SK-N-SH treated with all-trans-retinoic acid at 6 μM for 48 hours (cell line): ENCODE results near the gene PSMB7.

Source experiments
- ATAC-seq: fragments of 200-7000 bp; cut with Tn5 transposase; 3 replicates; pipeline ENCODE4 v1.9.1; 2020; ENCODE audit warnings: mild to moderate bottlenecking, moderate library complexity
- ARNTL ChIP-seq: fragments of 450-650 bp; formaldehyde crosslinking; IDR thresholded peaks from 2 replicates; pipeline ENCODE4 v1.5.0; 2020; ENCODE audit warnings: low read depth, mild to moderate bottlenecking, moderate library complexity, borderline replicate concordance
- BACH2 ChIP-seq: fragments of 250-450 bp; sonication (Bioruptor Pico); IDR thresholded peaks from 2 replicates; pipeline ENCODE4 v1.9.0; 2021; ENCODE audit warnings: mild to moderate bottlenecking, borderline replicate concordance
- CREB5 ChIP-seq: fragments of 250-450 bp; sonication (Bioruptor Pico); IDR thresholded peaks from 2 replicates; pipeline ENCODE4 v1.5.1; 2020; ENCODE audit warnings: low read depth, mild to moderate bottlenecking, moderate library complexity
- CSDC2 ChIP-seq: fragments of 250-450 bp; sonication (Bioruptor Pico); IDR thresholded peaks from 2 replicates; pipeline ENCODE4 v1.5.0; 2020; ENCODE audit warnings: mild to moderate bottlenecking, moderate library complexity
- CSRNP3 ChIP-seq: fragments of 250-450 bp; sonication (Bioruptor Pico); IDR thresholded peaks from 2 replicates; pipeline ENCODE4 v1.5.1; 2021; ENCODE audit warnings: mild to moderate bottlenecking, moderate library complexity
- ESRRG ChIP-seq: fragments of 250-450 bp; sonication (Bioruptor Pico); IDR thresholded peaks from 2 replicates; pipeline ENCODE4 v1.6.1; 2021; ENCODE audit warnings: mild to moderate bottlenecking
- GLIS3 ChIP-seq: fragments of 250-450 bp; sonication (Bioruptor Pico); IDR thresholded peaks from 2 replicates; pipeline ENCODE4 v1.5.0; 2020; ENCODE audit warnings: mild to moderate bottlenecking, moderate library complexity
- ISL1 ChIP-seq: fragments of 250-450 bp; sonication (Bioruptor Pico); IDR thresholded peaks from 2 replicates; pipeline ENCODE4 v2.1.2; 2022; ENCODE audit warnings: mild to moderate bottlenecking, moderate library complexity
- OSR1 ChIP-seq: fragments of 250-450 bp; sonication (Bioruptor Pico); IDR thresholded peaks from 2 replicates; pipeline ENCODE4 v1.8.0; 2022; ENCODE audit warnings: moderate library complexity, mild to moderate bottlenecking, inconsistent platforms
- PATZ1 ChIP-seq: fragments of 250-450 bp; sonication (Bioruptor Pico); IDR thresholded peaks from 2 replicates; pipeline ENCODE4 v1.8.0; 2020; ENCODE audit warnings: mild to moderate bottlenecking, moderate library complexity, borderline replicate concordance
- POU6F1 ChIP-seq: fragments of 250-450 bp; sonication (Bioruptor Pico); IDR thresholded peaks from 2 replicates; pipeline ENCODE4 v1.8.0; 2021; ENCODE audit warnings: low read depth, mild to moderate bottlenecking, moderate library complexity, borderline replicate concordance
- PPARA ChIP-seq: fragments of 250-450 bp; sonication (Bioruptor Pico); IDR thresholded peaks from 2 replicates; pipeline ENCODE4 v1.5.0; 2020; ENCODE audit warnings: mild to moderate bottlenecking, borderline replicate concordance
- RARB ChIP-seq: fragments of 250-450 bp; sonication (Bioruptor Pico); IDR thresholded peaks from 2 replicates; pipeline ENCODE4 v1.8.0; 2021; ENCODE audit warnings: mild to moderate bottlenecking, moderate library complexity
- SNAI2 ChIP-seq: fragments of 250-450 bp; sonication (Bioruptor Pico); IDR thresholded peaks from 2 replicates; pipeline ENCODE4 v1.5.0; 2020; ENCODE audit warnings: mild to moderate bottlenecking, moderate library complexity
- TCF4 ChIP-seq: fragments of 250-450 bp; sonication (Bioruptor Pico); IDR thresholded peaks from 2 replicates; pipeline ENCODE4 v1.8.0; 2021; ENCODE audit warnings: mild to moderate bottlenecking, moderate library complexity, borderline replicate concordance
- TOX ChIP-seq: fragments of 250-450 bp; sonication (Bioruptor Pico); IDR thresholded peaks from 2 replicates; pipeline ENCODE4 v1.8.0; 2021; ENCODE audit warnings: mild to moderate bottlenecking, moderate library complexity, borderline replicate concordance
- TSHZ2 ChIP-seq: fragments of 250-450 bp; sonication (Bioruptor Pico); IDR thresholded peaks from 2 replicates; pipeline ENCODE4 v1.5.0; 2020; ENCODE audit warnings: mild to moderate bottlenecking, moderate library complexity
- ZFP3 ChIP-seq: fragments of 250-450 bp; sonication (Bioruptor Pico); IDR thresholded peaks from 2 replicates; pipeline ENCODE4 v1.5.0; 2020; ENCODE audit warnings: mild to moderate bottlenecking, moderate library complexity
- ZFP30 ChIP-seq: fragments of 450-650 bp; formaldehyde crosslinking; IDR thresholded peaks from 2 replicates; pipeline ENCODE4 v1.5.0; 2022; ENCODE audit warnings: mild to moderate bottlenecking, moderate library complexity
- ZNF565 ChIP-seq: fragments of 450-650 bp; formaldehyde crosslinking; conservative IDR thresholded peaks from 2 replicates; pipeline ENCODE4 v1.5.0; 2020; ENCODE audit warnings: low read depth, mild to moderate bottlenecking, moderate library complexity
- ZNF70 ChIP-seq: fragments of 450-650 bp; formaldehyde crosslinking; IDR thresholded peaks from 2 replicates; pipeline ENCODE4 v1.5.0; 2020; ENCODE audit warnings: mild to moderate bottlenecking, moderate library complexity

Gene PSMB7

GRCh38 chr9:124339603-124340146 is 75.6 kb downstream of the PSMB7 start:
- ATAC-seq: no peak
- TF ChIP-seq ZFP30 (CRISPR knock-in tag): no peak
- TF ChIP-seq POU6F1 (CRISPR knock-in tag): no peak
- TF ChIP-seq ARNTL: no peak
- TF ChIP-seq SNAI2: no peak
- TF ChIP-seq ISL1 (CRISPR knock-in tag): no peak
- no peak for TF ChIP-seq PPARA (CRISPR knock-in tag)
- TF ChIP-seq OSR1 (CRISPR knock-in tag): no peak
- TF ChIP-seq ZNF565 (CRISPR knock-in tag): no peak
- TF ChIP-seq CSRNP3 (CRISPR knock-in tag): no peak
- TF ChIP-seq, all 23 proteins: peak for 0

- no peak for TF ChIP-seq ZFP30 (CRISPR knock-in tag)
- no peak for TF ChIP-seq CSRNP3 (CRISPR knock-in tag)
- no peak for TF ChIP-seq PATZ1 (CRISPR knock-in tag)
- no peak for TF ChIP-seq OSR1 (CRISPR knock-in tag)
- TF ChIP-seq, all 23 proteins: peak for 0
- ATAC-seq: no peak
Observed at GRCh38 chr9:124337562-124337961, 77.7 kb downstream of the PSMB7 start.

GRCh38 chr9:124335320-124335707 is 79.9 kb downstream of the PSMB7 start:
- ATAC-seq: no peak
- TF ChIP-seq ESRRG (CRISPR knock-in tag) (no peak), ZNF70 (no peak), TOX (CRISPR knock-in tag) (no peak), PATZ1 (CRISPR knock-in tag) (no peak), TSHZ2 (CRISPR knock-in tag) (no peak), GLIS3 (CRISPR knock-in tag) (no peak), CSRNP3 (CRISPR knock-in tag) (no peak), ZFP30 (CRISPR knock-in tag) (no peak), ZFP3 (CRISPR knock-in tag) (no peak), OSR1 (CRISPR knock-in tag) (no peak), POU6F1 (CRISPR knock-in tag) (no peak), TCF4 (CRISPR knock-in tag) (no peak), CSDC2 (CRISPR knock-in tag) (no peak), BACH2 (CRISPR knock-in tag) (no peak), CREB5 (CRISPR knock-in tag) (no peak), ARNTL (no peak), RARB (CRISPR knock-in tag) (no peak)
